Tibial artery (tissue), 4 donors: Measurements from ENCODE around the gene OCEL1.

Source experiments
- DNase-seq, 2 donors: peaks; one replicate each; pipeline ENCODE4 v3.0.0-alpha.2; 2019
- H3K27ac ChIP-seq, 2 donors: fragments of 200-600 bp; sonication (generic) in 1 of 2; 1 replicate in 1 of 2; 2 replicates in 1 of 2; pipeline ENCODE4 v1.5.1; 2018 to 2019; ENCODE audit warnings: mild to moderate bottlenecking in 1 of 2
- H3K27me3 ChIP-seq, 2 donors: fragments of 200-600 bp; sonication (generic) in 1 of 2; one replicate each; pipeline versions ENCODE4 v1.5.1 to v1.6.0; 2016 to 2019
- H3K36me3 ChIP-seq, 3 donors: fragments of 200-600 bp; sonication (generic) in 2 of 3; one replicate each; pipeline ENCODE4 v1.5.1; 2016 to 2019; ENCODE audit warnings: mild to moderate bottlenecking in 2 of 3
- H3K4me1 ChIP-seq, 4 donors: fragments of 200-600 bp; sonication (generic) in 2 of 4; 1 replicate in 3 of 4; 2 replicates in 1 of 4; pipeline ENCODE4 v1.5.1; 2016 to 2019
- H3K4me3 ChIP-seq, 2 donors: fragments of 200-600 bp; sonication (generic) in 1 of 2; 1 replicate in 1 of 2; 2 replicates in 1 of 2; pipeline ENCODE4 v1.5.1; 2018 to 2019; ENCODE audit warnings: mild to moderate bottlenecking in 2 of 2
- H3K9me3 ChIP-seq, 3 donors: fragments of 200-600 bp; sonication (generic) in 1 of 3; one replicate each; pipeline ENCODE4 v1.5.1; 2016 to 2019
- intact Hi-C: fragments of 100-400 bp; cut with DNase I; formaldehyde crosslinking; loops from one replicate; pipeline ENCODE4 v1.15.0; 2023; ENCODE audit warnings: low total_unique reads
- TF ChIP-seq, protein P1 (sequence below), 2 experiments: fragments of 200-600 bp in 1 of 2; fragments of 450-650 bp in 1 of 2; IDR thresholded peaks; one replicate each; pipeline ENCODE4 v1.5.1; 2017 to 2019; ENCODE audit warnings: antibody characterized with exemption in 2 of 2, mild to moderate bottlenecking in 1 of 2, moderate library complexity in 1 of 2

The OCEL1 gene

DNA sequence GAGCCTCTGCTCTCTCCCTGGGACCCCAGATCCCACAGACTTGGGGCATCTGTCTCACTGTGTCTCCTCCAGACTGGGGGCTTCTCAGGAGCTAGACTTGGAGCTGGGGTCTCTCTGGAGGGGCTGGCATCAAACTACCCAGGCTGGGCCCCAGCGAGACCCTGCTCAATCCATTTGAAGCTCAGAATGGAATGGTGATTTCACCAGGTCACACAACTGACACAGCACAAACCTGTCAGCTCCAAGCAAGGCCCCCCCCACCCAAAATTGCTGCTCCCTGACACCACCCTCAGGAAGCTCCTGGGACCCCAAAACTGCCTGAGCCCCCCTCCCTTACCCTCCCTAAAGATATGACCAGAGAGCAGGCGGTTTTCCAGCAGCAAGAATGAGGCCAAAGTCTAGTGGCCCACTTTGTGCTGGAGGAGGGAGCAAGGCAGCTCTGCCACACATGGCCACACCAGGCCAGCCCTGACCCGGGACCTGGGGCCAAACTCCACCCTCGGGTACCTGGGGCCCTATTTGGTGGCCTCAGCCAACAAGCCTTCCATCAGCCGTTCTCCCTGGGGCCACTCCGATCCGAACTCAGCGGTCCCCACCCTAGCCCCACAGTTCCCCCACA lies 17.3 kb downstream of the OCEL1 start:
- H3K4me1 ChIP-seq, result peaks cover 0 to 46% (median 35%) of the 10 kb centered on the region in 4 donors
- peak overlapping the region; percentile 71 to 88 for H3K27ac ChIP-seq
- no peaks in the 10 kb centered on the region for H3K9me3 ChIP-seq
- no peak for DNase-seq
- no peaks in the 10 kb centered on the region for H3K27me3 ChIP-seq
- intact Hi-C loops, result no loop called here
- peak overlapping the region; percentile 86 to 89 for H3K4me3 ChIP-seq
- TF ChIP-seq, protein P1, sequence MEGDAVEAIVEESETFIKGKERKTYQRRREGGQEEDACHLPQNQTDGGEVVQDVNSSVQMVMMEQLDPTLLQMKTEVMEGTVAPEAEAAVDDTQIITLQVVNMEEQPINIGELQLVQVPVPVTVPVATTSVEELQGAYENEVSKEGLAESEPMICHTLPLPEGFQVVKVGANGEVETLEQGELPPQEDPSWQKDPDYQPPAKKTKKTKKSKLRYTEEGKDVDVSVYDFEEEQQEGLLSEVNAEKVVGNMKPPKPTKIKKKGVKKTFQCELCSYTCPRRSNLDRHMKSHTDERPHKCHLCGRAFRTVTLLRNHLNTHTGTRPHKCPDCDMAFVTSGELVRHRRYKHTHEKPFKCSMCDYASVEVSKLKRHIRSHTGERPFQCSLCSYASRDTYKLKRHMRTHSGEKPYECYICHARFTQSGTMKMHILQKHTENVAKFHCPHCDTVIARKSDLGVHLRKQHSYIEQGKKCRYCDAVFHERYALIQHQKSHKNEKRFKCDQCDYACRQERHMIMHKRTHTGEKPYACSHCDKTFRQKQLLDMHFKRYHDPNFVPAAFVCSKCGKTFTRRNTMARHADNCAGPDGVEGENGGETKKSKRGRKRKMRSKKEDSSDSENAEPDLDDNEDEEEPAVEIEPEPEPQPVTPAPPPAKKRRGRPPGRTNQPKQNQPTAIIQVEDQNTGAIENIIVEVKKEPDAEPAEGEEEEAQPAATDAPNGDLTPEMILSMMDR (IDR thresholded peaks at IDR 0.05), result no peak
- peaks cover 0 to 25% (median 4%) of the 10 kb centered on the region in 3 donors for H3K36me3 ChIP-seq

DNA sequence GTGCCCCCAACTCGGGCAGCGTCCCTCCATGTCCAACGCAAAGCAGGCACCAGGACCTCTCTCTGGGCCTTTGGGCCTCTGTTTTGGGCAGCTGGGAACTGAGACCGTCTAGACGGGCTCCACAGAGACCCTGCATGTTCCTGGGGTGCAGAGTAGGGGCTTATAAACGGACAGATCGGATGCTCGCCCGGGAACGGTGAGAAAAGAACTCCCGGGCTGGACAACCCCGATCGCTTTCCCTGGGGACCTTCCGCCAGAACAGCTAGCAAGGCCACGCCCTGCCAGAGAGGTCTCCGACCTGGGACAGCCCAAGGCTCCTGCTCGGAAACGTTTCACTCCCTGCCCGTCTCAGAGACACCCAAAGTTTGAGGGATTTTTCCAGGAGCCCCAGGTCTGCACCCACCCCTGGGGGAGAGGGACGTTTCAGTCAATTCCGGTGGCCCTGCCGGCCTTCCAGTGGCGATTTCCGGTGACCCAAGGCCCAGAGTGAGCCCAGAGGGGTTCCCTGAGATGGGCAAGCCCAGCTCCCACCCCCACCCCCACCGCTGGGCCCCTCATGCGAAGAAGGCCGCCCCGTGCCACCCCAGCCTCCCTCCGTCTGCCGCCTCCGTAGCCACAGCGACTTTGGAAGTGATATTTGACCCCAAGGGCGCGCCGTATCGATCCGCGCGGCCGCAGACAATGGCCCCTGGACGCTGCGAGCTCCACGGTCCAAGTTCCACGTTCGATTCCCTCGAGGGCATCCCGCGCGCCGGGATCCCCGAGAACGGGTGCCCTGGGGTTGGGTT lies 18.0 kb downstream of the OCEL1 start:
- no peaks in the 10 kb centered on the region for H3K9me3 ChIP-seq
- peaks cover 0 to 46% (median 36%) of the 10 kb centered on the region in 4 donors for H3K4me1 ChIP-seq
- intact Hi-C loops, result no loop called here
- TF ChIP-seq, protein P1 (IDR thresholded peaks at IDR 0.05), result no peak
- peak overlapping the region; percentile 86 to 89 for H3K4me3 ChIP-seq
- peak; percentile 65 to 83 for DNase-seq
- no peaks in the 10 kb centered on the region for H3K27me3 ChIP-seq
- peak overlapping the region; percentile 71 to 88 for H3K27ac ChIP-seq
- H3K36me3 ChIP-seq, result peaks cover 0 to 19% (median 0%) of the 10 kb centered on the region in 3 donors

DNA sequence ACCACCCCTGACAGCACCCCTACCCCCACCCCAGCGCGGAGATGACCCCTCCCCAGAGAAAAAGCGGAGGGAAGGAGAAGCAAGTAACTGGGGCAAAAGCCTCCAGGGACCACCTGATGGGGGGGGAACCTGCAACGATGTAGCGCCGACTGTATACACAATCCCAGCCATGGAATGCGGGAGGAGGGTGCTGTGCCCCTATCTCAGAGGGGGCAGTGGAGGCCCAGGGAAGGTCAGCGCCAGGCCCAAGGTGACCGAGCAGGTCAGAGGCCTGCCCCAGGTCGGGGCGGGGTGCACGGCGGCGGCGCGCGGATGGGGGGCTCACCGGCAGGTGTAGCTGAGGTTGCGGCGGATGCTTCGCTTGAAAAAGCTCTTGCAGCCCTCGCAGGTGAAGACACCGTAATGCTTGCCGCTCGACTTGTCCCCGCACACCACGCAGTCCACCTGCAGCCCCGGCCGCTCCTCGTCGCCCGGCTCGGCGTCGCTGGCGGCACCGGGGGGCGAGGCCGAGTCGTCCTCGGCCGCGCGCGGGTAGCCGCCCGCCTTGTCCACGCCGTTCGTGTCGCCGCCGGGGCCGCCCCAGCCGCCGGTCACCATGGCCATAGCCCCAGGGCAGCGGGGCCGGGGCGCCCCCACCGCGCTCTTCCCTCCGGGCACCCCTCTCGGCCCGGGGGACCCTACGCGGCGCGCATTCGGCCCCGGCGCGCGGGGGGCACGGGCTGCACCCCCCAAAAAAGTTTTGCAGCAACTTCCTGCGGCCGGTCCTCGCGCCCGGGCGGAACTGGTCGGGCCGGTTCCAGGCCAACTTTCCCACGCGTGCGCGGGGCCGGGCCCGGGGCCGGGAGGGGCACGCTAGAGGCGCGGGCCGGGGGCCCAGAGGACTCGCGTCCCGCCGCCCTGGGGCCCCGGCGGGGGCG lies 18.9 kb downstream of the OCEL1 start:
- DNase-seq, result no peak
- intact Hi-C loops, result no loop called here
- no peaks in the 10 kb centered on the region for H3K9me3 ChIP-seq
- TF ChIP-seq, protein P1 (IDR thresholded peaks at IDR 0.05), result no peak
- H3K27ac ChIP-seq, result peak overlapping the region; percentile 71 to 88
- H3K27me3 ChIP-seq, result no peaks in the 10 kb centered on the region
- H3K4me3 ChIP-seq, result peak overlapping the region; percentile 86 to 89
- peaks cover 0 to 13% (median 0%) of the 10 kb centered on the region in 3 donors for H3K36me3 ChIP-seq
- H3K4me1 ChIP-seq, result peaks cover 0 to 49% (median 37%) of the 10 kb centered on the region in 4 donors

DNA sequence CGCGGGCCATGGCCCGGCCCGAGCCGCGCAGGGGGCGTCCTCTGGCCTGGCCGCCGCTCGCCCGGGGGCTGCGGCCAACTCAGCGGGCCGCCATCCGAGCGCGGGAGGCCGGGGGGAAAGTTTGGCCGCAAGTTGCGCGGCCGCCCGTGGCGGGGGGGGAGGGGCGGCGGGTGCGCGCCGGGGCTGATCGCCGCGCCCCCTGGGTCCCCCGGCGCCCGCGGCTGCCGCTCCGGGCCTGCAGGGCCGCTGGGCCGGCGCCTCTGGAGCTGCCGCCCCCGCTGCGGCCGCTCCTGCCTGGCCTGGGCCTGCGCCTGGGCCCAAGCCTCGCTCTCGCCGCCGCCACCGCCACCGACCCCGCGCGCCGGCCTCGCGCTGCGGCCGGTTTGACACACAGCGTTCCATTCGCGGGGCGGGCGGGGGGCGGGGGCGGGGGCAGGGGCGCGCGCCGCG lies 19.5 kb downstream of the OCEL1 start, which contains the start of gene NR2F6:
Gene NR2F6 (minus strand): TSS at position 385 of the 450 bp plus-strand sequence. CDS start 699 bp downstream, outside the sequence.
- no peak for DNase-seq
- Histone ChIP-seq H3K9me3 (no peaks in the 10 kb centered on the region), H3K4me1 (peaks cover 0 to 49% (median 36%) of the 10 kb centered on the region in 4 donors), H3K27me3 (no peaks in the 10 kb centered on the region), H3K4me3 (peak within 1 kb of the TSS; percentile 86 to 89), H3K27ac (peak within 1 kb of the TSS; percentile 71 to 88), H3K36me3 (peaks cover 0 to 6% (median 0%) of the 10 kb centered on the region in 3 donors)
- TF ChIP-seq, protein P1 (IDR thresholded peaks at IDR 0.05), result no peak
- intact Hi-C loops, result no loop called here
